HG03045 (cell line): ENCODE results near the gene OSCP1.
A peak's percentile ranks its signal among the peaks of the same experiment; 100 is the strongest.

Experiments used
- ATAC-seq: cut with Tn5 transposase; IDR thresholded peaks from one replicate; pipeline ENCODE4 v1.9.1; 2021; ENCODE audit warnings: mild to moderate bottlenecking, moderate library complexity; ENCODE audit not compliant: unreplicated experiment

Gene OSCP1

GRCh38 chr1:36450919-36451305 is 661 bp upstream of the OSCP1 start:
- ATAC-seq, result no peak

DNA sequence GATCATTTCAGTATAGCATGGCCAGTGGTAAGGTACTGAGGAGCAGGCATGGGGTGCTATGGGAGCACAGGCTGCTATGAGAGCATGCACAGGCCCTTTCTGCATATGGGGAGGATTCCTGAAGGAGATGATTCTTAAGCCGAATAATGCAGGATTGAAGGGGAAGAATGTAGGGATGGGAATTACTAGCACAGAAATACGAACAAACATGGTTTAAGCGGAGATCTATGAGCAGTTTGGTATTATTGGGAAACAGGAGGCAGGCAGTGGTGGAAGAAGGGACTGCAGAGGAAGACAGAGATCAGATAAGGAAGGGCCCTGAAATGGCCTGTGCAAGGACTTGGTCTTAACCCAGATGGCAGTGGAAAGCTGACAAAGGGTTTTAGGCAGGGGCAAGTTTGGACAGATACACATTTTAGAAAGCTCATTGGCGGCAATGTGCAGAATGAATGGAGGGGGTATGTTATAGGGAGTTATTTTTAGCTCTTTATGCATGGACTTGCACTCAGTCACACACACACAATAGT is 1.7 kb downstream of the OSCP1 start:
- ATAC-seq, result no peak

GRCh38 chr1:36447450-36447849 is 2.8 kb downstream of the OSCP1 start:
- no peak for ATAC-seq

GRCh38 chr1:36446746-36447145 is 3.5 kb downstream of the OSCP1 start:
- no peak for ATAC-seq

GRCh38 chr1:36446271-36446670 is 4.0 kb downstream of the OSCP1 start:
- ATAC-seq, result no peak

DNA sequence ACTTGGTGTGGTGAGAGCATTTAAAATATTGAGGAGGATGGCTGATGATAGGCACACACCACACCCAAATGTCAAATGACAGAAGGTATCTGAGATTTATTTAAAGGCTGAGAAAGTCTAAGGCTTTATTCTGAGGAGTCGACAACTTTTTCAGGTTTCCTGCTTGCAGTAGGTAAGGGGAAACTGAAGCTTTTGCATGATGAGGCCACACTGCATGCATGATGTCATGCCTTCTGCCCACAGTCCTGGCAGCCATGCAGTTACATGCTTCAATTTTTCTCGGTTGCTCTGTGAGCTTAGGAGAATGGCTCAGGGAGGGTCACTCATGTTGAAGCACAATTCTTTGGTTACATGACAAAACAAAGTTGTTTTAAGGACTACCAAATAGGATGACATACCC is 7.0 kb downstream of the OSCP1 start:
- no peak for ATAC-seq

- no peak for ATAC-seq
Observed at GRCh38 chr1:36442337-36442736, 7.9 kb downstream of the OSCP1 start.

GRCh38 chr1:36440646-36441045 is 9.6 kb downstream of the OSCP1 start:
- ATAC-seq, result no peak

GRCh38 chr1:36440044-36440443 is 10.2 kb downstream of the OSCP1 start:
- ATAC-seq, result no peak

DNA sequence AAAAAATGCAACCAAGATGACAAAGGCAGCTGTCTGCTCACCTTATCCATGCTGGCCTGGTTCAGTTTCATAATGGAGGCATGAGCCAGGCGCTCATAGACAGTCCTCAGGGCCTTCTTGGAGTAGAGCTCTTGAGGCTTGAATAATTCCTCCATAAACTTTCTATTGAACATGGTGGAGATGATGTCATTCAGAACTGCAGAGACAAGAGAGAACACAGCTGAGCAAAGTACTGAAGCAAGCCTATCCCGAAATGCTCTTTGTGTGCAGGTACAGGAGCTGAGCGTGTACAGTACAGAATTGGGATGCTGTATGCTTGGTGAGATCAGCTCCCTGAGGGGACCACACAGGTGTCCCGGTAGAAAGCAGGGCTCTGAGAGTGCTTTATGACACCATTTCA is 11.5 kb downstream of the OSCP1 start:
- no peak for ATAC-seq

DNA sequence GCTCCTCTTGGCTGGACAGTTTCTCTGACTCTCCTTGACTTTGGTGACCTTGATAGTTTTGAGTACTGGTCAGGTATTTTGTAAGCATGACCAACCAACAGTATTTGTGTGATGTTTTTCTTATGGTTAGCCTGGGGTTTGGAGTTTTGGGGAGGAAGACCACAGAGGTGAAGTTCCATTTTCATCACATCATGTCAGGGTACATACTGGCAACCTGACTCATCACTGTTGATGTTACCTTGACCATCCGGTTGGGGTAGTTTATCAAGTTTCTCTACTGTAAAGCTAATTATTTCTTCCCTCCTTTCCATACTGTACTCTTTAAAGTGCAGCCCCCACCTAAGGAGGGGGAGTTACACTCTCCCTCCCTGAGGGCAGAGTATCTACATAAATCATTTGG is 13.4 kb downstream of the OSCP1 start:
- ATAC-seq, result no peak

GRCh38 chr1:36433102-36433501 is 17.1 kb downstream of the OSCP1 start:
- ATAC-seq, result no peak

DNA sequence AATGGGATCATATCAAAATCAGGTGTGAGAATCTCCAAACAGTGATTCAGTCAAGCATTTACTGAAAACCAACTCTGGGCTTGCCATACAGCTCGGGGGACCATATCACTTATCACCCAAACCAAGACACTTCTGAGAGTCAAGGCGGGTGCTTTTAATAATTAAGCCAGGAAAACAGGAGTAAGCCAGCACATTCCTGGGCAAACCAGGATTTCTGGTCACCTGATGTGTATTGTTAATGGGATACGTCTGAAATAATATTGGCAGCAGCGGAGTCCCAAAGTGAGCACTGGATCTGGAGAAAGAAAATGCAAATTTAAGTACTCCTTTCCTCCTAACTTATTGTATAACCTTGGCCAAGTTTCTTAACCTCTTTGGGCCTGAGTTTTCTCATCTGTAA is 17.6 kb downstream of the OSCP1 start:
- ATAC-seq, result no peak

GRCh38 chr1:36425791-36426190 is 24.5 kb downstream of the OSCP1 start:
- no peak for ATAC-seq

GRCh38 chr1:36421649-36422048 is 28.6 kb downstream of the OSCP1 start:
- ATAC-seq, result no peak

GRCh38 chr1:36420836-36421317 is 29.4 kb downstream of the OSCP1 start:
- ATAC-seq, result peak; percentile 77

DNA sequence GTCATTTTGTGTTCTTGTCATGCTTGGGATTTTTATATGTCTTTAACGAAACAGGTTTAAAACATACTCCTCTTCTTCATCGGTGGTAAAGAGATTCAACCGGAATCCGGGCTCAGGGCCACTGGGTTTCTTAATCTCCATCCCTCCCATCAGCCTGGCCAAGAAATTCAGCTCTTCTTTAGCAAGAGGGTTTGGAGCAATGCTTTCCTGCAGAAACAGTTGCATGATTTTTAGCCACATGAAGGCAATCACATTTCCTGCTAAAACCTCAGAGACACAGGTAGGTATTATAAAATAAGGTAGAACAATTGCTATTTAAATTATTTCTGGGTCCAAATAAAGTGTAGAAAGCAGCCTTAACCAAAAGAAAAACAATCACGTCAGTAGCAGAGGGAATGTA is 29.8 kb downstream of the OSCP1 start:
- no peak for ATAC-seq

- ATAC-seq, result no peak
Observed at GRCh38 chr1:36419569-36419968, 30.7 kb downstream of the OSCP1 start.

GRCh38 chr1:36419140-36419539 is 31.1 kb downstream of the OSCP1 start:
- ATAC-seq, result no peak

- no peak for ATAC-seq
Observed at GRCh38 chr1:36417931-36418330, 32.3 kb downstream of the OSCP1 start.

- no peak for ATAC-seq
Observed at GRCh38 chr1:36415661-36416326, 34.5 kb downstream of the OSCP1 start.

DNA sequence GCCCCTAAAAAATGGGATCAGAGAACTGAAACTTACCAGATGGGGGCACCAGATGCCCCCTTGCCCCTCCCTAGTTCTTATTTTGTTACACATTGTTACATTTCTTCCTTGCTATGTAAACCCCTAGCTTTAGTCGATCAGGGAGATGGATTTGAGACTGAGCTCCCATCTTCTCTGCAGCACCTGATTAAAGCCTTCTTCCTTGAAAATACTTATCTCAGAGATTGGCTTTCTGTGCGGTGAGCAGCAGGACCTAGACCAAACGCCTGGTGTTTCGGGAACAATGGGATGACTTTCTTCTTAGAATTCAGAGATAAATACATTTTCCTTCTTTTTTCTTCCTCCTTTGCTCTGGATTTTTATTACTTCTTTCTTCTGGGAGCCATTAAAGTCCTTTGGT is 35.9 kb downstream of the OSCP1 start:
- no peak for ATAC-seq
